Measurements from ENCODE around the gene CD248.

Gene CD248

DNA sequence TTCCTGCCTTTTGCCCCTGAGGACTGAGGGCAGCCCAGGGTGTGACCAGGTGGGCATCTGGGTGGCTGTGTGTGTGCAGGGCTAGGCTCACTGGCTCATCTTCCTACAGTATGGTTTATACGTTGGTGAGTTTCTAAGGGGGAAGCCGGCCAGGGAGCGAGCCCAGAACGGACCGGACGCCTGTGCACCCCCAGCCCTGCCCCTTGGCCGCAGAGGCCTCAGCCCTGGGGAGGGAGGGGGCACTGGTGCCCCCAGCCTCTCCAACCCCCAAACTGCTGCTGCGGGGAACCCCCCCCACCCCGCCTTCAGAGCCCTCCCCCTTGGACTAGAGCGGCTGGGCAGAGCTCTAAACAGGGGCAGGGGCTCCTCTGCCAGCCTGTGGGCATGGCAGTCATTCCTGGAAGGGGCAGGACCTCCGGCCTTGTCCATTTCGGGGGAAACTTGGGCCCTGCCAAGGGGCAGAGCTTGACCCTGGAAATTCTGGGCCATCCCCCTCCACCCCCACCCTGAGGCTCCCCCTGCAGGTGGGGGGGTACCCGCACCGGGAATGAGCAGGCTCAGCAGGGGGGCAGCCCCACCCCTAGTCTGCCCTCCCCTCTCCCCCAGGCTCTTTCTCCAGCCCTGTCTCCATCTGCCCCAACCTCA, 33.3 kb downstream of the CD248 start:
- TF ChIP-seq CTCF (IDR thresholded peaks at IDR 0.05; ENCODE audit: low read depth, low read length): 0 out of 2 replicates have a peak, but pooled peaks have one; percentile 15
- no peaks in the 10 kb centered on the region for H3K27me3 ChIP-seq (ENCODE audit: insufficient read depth, low read depth, severe bottlenecking)
- DNase-seq: no peak
- H3K27ac ChIP-seq: no peak overlapping the region
- H3K4me3 ChIP-seq (ENCODE audit: low read depth, low read length): no peak overlapping the region
- peaks cover 29% of the 10 kb centered on the region for H3K36me3 ChIP-seq
- H3K9me3 ChIP-seq (ENCODE audit: severe bottlenecking): no peaks in the 10 kb centered on the region

DNA sequence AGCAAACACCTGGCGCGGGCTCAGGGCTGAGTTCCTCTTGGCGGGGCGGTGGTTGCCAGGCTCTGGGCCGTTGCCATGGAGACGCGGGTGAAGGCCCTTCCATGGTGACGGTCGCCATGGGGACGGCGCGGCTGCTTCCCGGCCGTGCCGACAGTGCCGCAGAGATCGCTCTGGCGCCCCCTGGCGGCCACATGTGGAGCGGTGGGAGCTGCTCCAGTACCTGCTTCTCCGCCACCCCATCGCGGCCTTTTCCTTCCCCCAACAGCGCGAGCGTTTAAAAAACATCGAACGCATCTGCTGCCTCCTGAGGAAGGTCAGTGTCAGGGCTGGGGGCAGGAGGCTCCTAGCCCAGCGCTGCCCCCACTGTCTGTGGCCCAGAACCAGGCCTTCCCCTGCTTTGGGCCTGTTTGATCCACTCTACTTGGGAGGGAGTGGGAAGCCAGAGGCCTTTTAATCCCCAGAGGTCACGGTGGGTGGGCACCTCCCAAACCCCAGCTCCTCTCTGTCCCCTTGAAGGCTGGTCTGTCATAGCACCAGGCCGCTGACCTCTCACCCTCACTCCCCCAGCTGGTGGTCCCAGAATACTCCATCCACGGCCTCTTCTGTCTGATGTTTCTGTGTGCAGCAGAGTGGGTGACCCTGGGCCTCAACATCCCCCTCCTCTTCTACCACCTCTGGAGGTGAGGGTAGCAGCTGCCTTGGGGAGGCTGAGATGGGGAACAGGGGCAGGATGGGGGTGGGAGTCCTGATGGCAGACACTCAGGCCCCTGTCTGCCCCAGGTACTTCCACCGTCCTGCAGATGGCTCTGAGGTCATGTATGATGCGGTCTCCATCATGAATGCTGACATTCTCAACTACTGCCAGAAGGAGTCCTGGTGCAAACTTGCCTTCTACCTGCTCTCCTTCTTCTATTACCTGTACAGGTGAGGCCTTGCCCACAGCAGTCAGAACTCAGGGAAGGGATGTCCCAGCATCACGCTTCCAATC, 34.1 kb downstream of the CD248 start:
- Histone ChIP-seq H3K9me3 (ENCODE audit: severe bottlenecking) (no peaks in the 10 kb centered on the region), H3K4me3 (ENCODE audit: low read depth, low read length) (no peak overlapping the region), H3K36me3 (peaks cover 29% of the 10 kb centered on the region), H3K27ac (peak overlapping the region; percentile 48; the same call in 1 of the 2 replicates), H3K27me3 (ENCODE audit: insufficient read depth, low read depth, severe bottlenecking) (no peaks in the 10 kb centered on the region)
- peak; percentile 97 for TF ChIP-seq CTCF (IDR thresholded peaks at IDR 0.05; ENCODE audit: low read depth, low read length)
- peak; percentile 98 for DNase-seq

DNA sequence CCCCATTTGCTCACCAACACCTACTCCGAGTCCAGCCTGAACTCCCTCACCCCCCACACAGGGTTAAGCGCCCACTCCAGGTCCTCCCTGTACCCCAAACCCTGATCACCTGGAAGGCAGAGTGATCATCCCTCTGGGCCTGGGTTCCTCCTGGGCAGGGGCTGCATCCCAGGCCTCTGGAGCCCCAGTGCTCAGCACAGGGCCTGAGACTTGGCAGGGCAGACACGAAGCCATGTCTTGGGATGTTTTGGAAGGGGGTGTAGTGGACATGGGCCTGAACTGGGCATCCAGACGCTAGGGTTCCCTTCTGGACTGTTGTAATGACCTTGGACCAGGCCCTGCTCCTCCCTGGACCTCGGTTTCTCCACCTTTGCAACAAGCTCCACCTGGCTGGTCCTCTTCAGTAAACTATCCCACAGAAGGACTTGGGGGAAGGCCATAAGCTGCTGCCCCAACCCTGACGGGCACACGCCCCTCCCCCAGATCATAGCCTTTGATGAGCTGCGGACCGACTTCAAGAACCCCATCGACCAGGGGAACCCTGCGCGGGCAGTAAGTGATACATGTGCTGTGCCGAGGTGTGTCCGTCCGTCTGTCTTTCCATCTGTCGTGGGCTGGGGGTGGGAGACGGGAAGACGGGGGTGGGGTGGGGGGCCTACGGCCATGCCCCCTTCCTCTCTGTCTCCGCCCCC, 34.9 kb downstream of the CD248 start:
- Histone ChIP-seq H3K4me3 (ENCODE audit: low read depth, low read length) (no peak overlapping the region), H3K9me3 (ENCODE audit: severe bottlenecking) (no peaks in the 10 kb centered on the region), H3K27ac (no peak overlapping the region), H3K36me3 (peaks cover 26% of the 10 kb centered on the region), H3K27me3 (ENCODE audit: insufficient read depth, low read depth, severe bottlenecking) (no peaks in the 10 kb centered on the region)
- TF ChIP-seq CTCF (IDR thresholded peaks at IDR 0.05; ENCODE audit: low read depth, low read length): no peak
- DNase-seq: no peak

- no peak overlapping the region for H3K27ac ChIP-seq
- no peaks in the 10 kb centered on the region for H3K27me3 ChIP-seq (ENCODE audit: insufficient read depth, low read depth, severe bottlenecking)
- TF ChIP-seq CTCF (IDR thresholded peaks at IDR 0.05; ENCODE audit: low read depth, low read length): no peak
- DNase-seq: no peak
- no peaks in the 10 kb centered on the region for H3K9me3 ChIP-seq (ENCODE audit: severe bottlenecking)
- peaks cover 22% of the 10 kb centered on the region for H3K36me3 ChIP-seq
- H3K4me3 ChIP-seq (ENCODE audit: low read depth, low read length): no peak overlapping the region
These were observed 35.8 kb downstream of the CD248 start for GRCh38 chr11:66281001-66281400.

DNA sequence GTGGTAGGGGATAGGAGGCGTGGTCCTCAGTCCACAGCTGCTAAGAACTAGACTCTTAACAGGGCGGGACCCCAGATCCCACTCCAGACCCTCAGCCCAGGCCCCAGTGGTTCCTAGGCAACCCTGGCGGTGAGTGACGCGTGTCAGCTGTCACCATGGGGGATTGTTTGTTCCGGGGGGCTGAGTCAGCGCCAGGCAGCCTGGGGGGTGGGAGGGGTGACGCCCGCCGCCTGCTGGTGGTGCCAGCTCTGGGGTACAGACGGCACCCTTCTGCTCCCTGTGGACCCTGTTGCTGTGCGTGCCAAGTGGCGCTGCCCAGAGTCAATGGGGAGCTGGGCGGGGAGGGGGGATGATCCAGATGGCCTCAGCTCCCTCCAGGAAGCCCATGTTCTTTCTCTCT, 36.4 kb downstream of the CD248 start:
- H3K4me3 ChIP-seq (ENCODE audit: low read depth, low read length): no peak overlapping the region
- peaks cover 26% of the 10 kb centered on the region for H3K36me3 ChIP-seq
- H3K27me3 ChIP-seq (ENCODE audit: insufficient read depth, low read depth, severe bottlenecking): no peaks in the 10 kb centered on the region
- DNase-seq: no peak
- no peaks in the 10 kb centered on the region for H3K9me3 ChIP-seq (ENCODE audit: severe bottlenecking)
- H3K27ac ChIP-seq: no peak overlapping the region
- no peak for TF ChIP-seq CTCF (IDR thresholded peaks at IDR 0.05; ENCODE audit: low read depth, low read length)
